SU-DHL-6 (cell line): Measurements from ENCODE around the gene KRT80.

Source experiments
- H2AFZ ChIP-seq: fragments of 200-600 bp; sonication (generic); 2 replicates; pipeline ENCODE4 v1.6.1; 2014; ENCODE audit warnings: low read depth, mild to moderate bottlenecking, moderate library complexity, mixed read lengths, antibody characterized with exemption, low read length; ENCODE audit not compliant: severe bottlenecking
- H3F3A ChIP-seq: fragments of 200-600 bp; shearing (Covaris generic); 2 replicates; pipeline ENCODE4 v1.6.0; 2016; ENCODE audit warnings: antibody characterized with exemption, mild to moderate bottlenecking; ENCODE audit not compliant: insufficient read depth
- H3K27ac ChIP-seq: fragments of 200-600 bp; sonication (generic); 2 replicates; pipeline ENCODE4 v1.5.1; 2016; ENCODE audit warnings: low read depth, mild to moderate bottlenecking, low read length, moderate library complexity, mixed read lengths
- H3K27me3 ChIP-seq: fragments of 200-600 bp; sonication (generic), shearing (Covaris generic); 2 replicates; pipeline ENCODE4 v1.6.0; 2014; ENCODE audit warnings: mild to moderate bottlenecking, low read length
- H3K36me3 ChIP-seq: fragments of 200-600 bp; sonication (generic); 2 replicates; pipeline ENCODE4 v1.6.1; 2014; ENCODE audit warnings: mild to moderate bottlenecking, low read length, mixed read lengths
- H3K4me2 ChIP-seq: fragments of 300-600, 200-600 bp; shearing (Covaris generic), sonication (generic); 2 replicates; pipeline ENCODE4 v1.6.0; 2014; ENCODE audit warnings: low read length, low read depth, mild to moderate bottlenecking; ENCODE audit not compliant: poor library complexity, severe bottlenecking
- H3K4me3 ChIP-seq: fragments of 200-600 bp; sonication (generic); 2 replicates; pipeline ENCODE4 v1.5.1; 2014; ENCODE audit warnings: antibody characterized with exemption, low read length, mild to moderate bottlenecking, mixed read lengths; ENCODE audit not compliant: insufficient read depth, poor library complexity, severe bottlenecking
- H3K79me2 ChIP-seq: fragments of 200-600 bp; sonication (generic); 2 replicates; pipeline ENCODE4 v1.6.1; 2014; ENCODE audit warnings: mild to moderate bottlenecking, low read length, moderate library complexity; ENCODE audit not compliant: insufficient read depth
- H3K9ac ChIP-seq: fragments of 200-600 bp; sonication (generic); 2 replicates; pipeline ENCODE4 v1.7.0; 2014; ENCODE audit warnings: mild to moderate bottlenecking, low read length
- H3K9me2 ChIP-seq: fragments of 200-600 bp; sonication (generic); replicated peaks from 2 replicates; pipeline ENCODE4 v1.6.1; 2014; ENCODE audit warnings: low read length; ENCODE audit not compliant: insufficient read depth
- H3K9me3 ChIP-seq: fragments of 200-600 bp; sonication (generic); 2 replicates; pipeline ENCODE4 v1.6.1; 2014; ENCODE audit warnings: low read length, mixed read lengths; ENCODE audit not compliant: insufficient read depth
- H4K20me1 ChIP-seq: fragments of 200-600 bp; sonication (generic); 2 replicates; pipeline ENCODE4 v1.6.1; 2014; ENCODE audit warnings: low read depth, mild to moderate bottlenecking, antibody characterized with exemption, low read length, moderate library complexity, mixed read lengths
- CTCF ChIP-seq: fragments of 200-600 bp; sonication (generic); IDR thresholded peaks from one replicate; pipeline ENCODE4 v1.5.1; 2017; ENCODE audit warnings: antibody characterized with exemption, mild to moderate bottlenecking, low read length, moderate library complexity; ENCODE audit not compliant: insufficient read depth, poor library complexity, severe bottlenecking
- EZH2phosphoT487 ChIP-seq: fragments of 200-600 bp; sonication (generic), shearing (Covaris generic); conservative IDR thresholded peaks from 2 replicates; pipeline ENCODE4 v1.6.1; 2018; ENCODE audit warnings: mild to moderate bottlenecking, antibody characterized with exemption, low read length, moderate library complexity, mixed read lengths

KRT80 gene

GRCh38 chr12:52200086-52200780 is 8.4 kb upstream of the KRT80 start:
- Histone ChIP-seq H3K4me2 (no peak overlapping the region), H3K27ac (no peak overlapping the region)

GRCh38 chr12:52199294-52199919 is 7.6 kb upstream of the KRT80 start:
- Histone ChIP-seq H3K9me2 (no peaks in the 10 kb centered on the region), H3K36me3 (no peaks in the 10 kb centered on the region), H2AFZ (no peak overlapping the region), H3K27ac (no peak overlapping the region), H3K9me3 (no peaks in the 10 kb centered on the region), H3K9ac (no peak overlapping the region), H4K20me1 (no peaks in the 10 kb centered on the region), H3K4me2 (no peak overlapping the region), H3K4me3 (no peak overlapping the region), H3K27me3 (no peaks in the 10 kb centered on the region), H3K79me2 (no peaks in the 10 kb centered on the region), H3F3A (no peaks in the 10 kb centered on the region)
- TF ChIP-seq CTCF (no peak), EZH2phosphoT487 (no peak)

More at GRCh38 chr12:52200086-52200780, 8.4 kb upstream of the KRT80 start:
- H3K9ac ChIP-seq: no peak overlapping the region
- H3K79me2 ChIP-seq: no peaks in the 10 kb centered on the region
- H4K20me1 ChIP-seq: no peaks in the 10 kb centered on the region
- TF ChIP-seq EZH2phosphoT487: no peak
- TF ChIP-seq CTCF: no peak
- H2AFZ ChIP-seq: no peak overlapping the region
- no peak overlapping the region for H3K4me3 ChIP-seq
- H3F3A ChIP-seq: no peaks in the 10 kb centered on the region
- H3K27me3 ChIP-seq: no peaks in the 10 kb centered on the region
- H3K9me3 ChIP-seq: no peaks in the 10 kb centered on the region
- no peaks in the 10 kb centered on the region for H3K36me3 ChIP-seq
- H3K9me2 ChIP-seq: no peaks in the 10 kb centered on the region

GRCh38 chr12:52198454-52199215 is 6.8 kb upstream of the KRT80 start:
- TF ChIP-seq EZH2phosphoT487 (no peak), CTCF (no peak)

More at GRCh38 chr12:52198454-52199215, 6.8 kb upstream of the KRT80 start:
- no peak overlapping the region for H3K4me3 ChIP-seq
- H3K9ac ChIP-seq: no peak overlapping the region
- no peak overlapping the region for H3K4me2 ChIP-seq
- H3K79me2 ChIP-seq: no peaks in the 10 kb centered on the region
- H2AFZ ChIP-seq: no peak overlapping the region
- no peaks in the 10 kb centered on the region for H3K36me3 ChIP-seq
- H3K27me3 ChIP-seq: no peaks in the 10 kb centered on the region
- no peaks in the 10 kb centered on the region for H3K9me2 ChIP-seq
- H3F3A ChIP-seq: no peaks in the 10 kb centered on the region
- no peak overlapping the region for H3K27ac ChIP-seq
- H4K20me1 ChIP-seq: no peaks in the 10 kb centered on the region
- H3K9me3 ChIP-seq: no peaks in the 10 kb centered on the region
